NCI-H1048 (cell line): ENCODE data around the gene OOEP.
"Not testable (repeated sequence)": the region's sequence is repeated elsewhere in the genome, so short reads cannot be mapped to it uniquely, and the experiment has no call there.

Experiments used
- DNase-seq: peaks from one replicate; lab custom pipeline; 2025; lab: John Stamatoyannopoulos, UW

The OOEP gene

DNA sequence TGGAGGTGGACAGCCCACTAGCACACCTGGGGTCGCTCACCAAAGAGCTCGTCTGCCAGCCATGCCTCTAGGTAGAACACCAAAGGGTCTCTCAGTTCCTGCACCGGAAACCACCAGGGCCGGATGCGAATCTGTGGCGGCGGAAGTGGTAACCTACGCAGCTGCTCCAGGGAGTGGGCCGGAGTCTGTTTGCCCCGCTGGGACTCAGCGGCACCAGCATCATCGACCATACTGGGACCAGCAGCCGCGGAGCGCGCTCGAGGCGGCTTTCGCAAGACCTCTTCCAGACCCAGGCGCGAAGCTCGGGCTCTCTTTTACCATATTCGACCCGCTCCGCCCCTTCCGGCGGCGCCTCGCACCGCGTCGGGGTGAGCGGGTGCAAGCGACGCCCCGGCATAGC, at the start of gene OOEP:
Gene OOEP (minus strand): TSS at position 335 of the 400 bp plus-strand sequence. CDS start 105 bp downstream, at position 230.
- no peak for DNase-seq

GRCh38 chr6:73418081-73418741, 48.5 kb upstream of the OOEP start:
- DNase-seq = no peak

- no peak for DNase-seq
Observed at GRCh38 chr6:73413102-73413501, 43.4 kb upstream of the OOEP start.

- DNase-seq = no peak
Observed at GRCh38 chr6:73409395-73409794, 39.7 kb upstream of the OOEP start.

DNA sequence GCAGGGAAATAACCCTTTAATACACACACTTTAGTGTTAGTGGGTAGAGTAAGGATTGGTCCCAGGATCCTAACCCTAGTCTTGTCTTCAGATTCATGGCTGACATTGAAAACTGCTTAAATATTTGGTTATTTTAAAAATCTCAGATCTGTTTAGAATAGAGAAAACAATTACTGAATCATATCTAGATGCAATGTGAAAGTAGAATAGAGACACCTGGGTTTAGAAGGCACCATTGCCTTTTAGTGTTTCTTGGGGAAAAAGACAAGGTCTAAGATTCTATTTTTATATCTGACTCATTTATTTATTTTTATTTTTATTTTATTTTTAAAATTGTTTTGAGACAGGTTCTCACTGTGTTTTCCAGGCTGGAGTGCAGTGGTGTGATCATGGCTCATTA, 31.0 kb upstream of the OOEP start:
- DNase-seq = no peak

DNA sequence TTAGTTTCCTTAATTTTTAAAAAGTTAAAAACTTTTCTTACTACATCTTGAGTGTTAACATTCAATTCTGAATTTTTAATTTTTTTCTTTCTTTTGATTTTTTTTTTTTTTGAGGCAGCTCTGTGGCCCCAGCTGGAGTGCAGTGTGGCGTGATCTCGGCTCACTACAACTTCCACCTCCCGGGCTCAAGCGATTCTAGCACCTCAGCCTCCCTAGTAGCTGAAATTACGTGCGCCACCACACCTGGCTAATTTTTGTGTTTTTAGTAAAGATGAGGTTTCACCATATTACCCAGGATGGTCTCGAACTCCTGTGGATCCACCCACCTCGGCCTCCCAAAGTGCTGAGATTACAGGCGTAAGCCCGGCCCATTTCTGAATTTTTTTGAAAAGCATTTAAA, 26.2 kb upstream of the OOEP start:
- no peak for DNase-seq

- DNase-seq = no peak
Observed at GRCh38 chr6:73394577-73395354, 25.1 kb upstream of the OOEP start, which contains the start of gene DDX43. TSS of gene DDX43 (plus strand) at chr6:73394828. CDS start at chr6:73394906, 78 bp downstream.

- DNase-seq = no peak
Observed at GRCh38 chr6:73393278-73393677, 23.6 kb upstream of the OOEP start.

DNA sequence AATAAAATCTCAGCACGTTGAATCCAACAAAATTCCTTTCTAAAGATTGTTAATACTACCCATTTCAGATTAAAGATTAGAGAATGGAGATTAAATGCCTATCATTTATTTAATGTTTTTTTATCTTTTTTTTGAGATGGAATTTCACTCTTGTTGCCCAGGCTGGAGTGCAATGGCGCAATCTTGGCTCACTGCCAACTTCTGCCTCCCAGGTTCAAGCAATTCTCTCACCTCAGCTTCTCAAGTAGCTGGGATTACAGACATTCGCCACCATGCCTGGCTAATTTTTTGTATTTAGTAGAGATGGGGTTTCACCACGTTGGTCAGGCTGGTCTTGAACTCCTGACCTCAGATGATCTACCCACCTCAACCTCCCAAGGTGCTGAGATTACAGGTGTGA, 22.5 kb upstream of the OOEP start:
- not testable (repeated sequence) for DNase-seq

- no peak for DNase-seq
Observed at GRCh38 chr6:73391675-73392074, 22.0 kb upstream of the OOEP start.

DNA sequence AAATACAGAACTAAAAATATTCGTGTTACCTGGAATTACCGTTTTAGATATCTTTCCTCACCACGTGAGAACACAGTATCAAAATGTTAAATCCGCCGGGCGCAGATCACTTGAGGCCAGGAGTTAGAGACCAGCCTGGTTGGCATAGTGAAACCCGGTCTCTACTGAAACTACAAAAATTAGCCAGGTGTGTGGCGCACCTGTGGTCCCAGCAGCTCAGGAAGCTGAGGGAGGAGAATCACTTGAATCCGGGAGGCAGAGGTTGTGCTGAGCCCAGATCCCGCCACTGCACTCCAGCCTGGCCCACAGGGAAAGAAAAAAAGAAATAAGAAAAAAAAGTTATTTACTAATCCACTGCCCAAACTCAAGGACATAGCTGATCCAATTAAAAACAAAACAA, 20.2 kb upstream of the OOEP start:
- no peak for DNase-seq

DNA sequence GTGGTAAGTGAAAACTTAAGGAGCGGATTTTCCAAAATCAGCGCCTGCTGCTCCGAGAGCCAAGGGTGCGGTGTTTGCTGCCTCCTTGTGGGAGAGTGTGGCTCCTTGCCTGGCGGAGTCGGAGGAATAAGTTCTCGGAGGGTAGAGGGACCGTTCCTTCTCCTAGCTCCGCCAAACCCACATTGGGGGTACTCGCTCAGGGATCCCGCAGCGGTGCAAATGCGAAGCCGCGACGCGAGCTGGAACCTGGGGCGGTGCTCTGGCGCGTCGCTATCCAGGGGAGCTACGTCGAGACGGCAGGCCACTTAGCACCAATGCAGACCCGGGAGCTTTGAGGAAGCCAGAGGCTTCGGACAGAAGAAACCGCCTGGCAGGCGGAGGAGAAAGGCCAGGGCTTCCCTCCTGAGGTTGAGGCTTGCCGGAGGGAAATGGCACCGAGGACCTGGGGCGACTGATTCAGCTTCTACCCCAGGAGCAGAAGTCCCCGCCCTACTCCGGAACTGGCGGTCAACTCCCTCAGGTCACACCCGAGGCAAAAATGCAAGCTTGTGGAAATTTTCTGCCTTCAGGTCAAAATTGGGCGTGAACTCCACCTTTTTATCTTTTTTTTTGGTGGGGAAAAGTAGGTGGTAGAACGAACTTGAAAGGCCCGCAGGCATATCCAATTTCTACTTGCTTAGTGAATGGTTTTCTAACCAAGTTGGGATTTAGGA, 19.3 kb upstream of the OOEP start:
- DNase-seq = no peak

- DNase-seq = no peak
Observed at GRCh38 chr6:73388433-73388799, 18.7 kb upstream of the OOEP start.

- no peak for DNase-seq
Observed at GRCh38 chr6:73382462-73383113, 12.9 kb upstream of the OOEP start.

- DNase-seq = not testable (repeated sequence)
Observed at GRCh38 chr6:73381531-73381930, 11.8 kb upstream of the OOEP start.

DNA sequence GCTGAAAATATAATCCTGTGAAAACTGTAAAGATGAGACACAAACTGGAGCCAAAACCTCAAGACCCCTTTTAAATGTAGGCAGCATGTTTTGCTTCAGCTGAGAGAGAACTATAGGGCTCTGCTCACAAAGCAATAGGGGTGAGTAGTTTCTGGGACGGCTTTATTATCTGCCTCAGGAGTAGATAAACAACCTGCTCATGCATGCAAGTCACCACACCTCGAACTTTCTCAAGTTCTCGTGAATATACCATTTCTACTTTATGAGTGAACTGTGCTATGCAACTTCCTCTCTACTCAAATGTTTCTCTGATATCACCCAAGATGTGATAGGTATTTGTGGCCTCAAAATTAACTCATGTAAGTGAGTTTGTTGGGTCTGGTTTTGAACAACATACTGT, 7.5 kb upstream of the OOEP start:
- no peak for DNase-seq

- DNase-seq = no peak
Observed at GRCh38 chr6:73375216-73375615, 5.5 kb upstream of the OOEP start.

DNA sequence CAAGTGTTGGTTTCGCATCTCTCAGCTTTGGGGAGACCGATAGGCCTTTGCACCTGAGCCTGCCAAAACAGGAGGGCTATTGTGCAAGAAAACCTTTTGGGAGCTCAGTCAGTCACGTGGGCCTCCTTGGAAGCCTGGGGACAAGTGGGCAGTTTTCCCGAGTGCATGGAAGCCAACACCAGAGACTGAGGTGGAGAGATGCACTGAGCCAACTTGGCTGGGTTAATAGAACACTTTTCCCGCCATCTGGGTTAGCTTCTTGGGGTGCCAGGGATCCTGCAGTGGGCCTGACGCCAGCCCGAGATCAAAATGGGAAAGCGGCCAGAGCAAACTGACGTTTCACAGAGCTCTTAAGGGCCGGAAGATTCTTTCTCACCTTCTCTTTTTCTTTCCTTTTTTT, 2.8 kb upstream of the OOEP start:
- DNase-seq = no peak

- DNase-seq = no peak
Observed at GRCh38 chr6:73371984-73372383, 2.3 kb upstream of the OOEP start.

DNA sequence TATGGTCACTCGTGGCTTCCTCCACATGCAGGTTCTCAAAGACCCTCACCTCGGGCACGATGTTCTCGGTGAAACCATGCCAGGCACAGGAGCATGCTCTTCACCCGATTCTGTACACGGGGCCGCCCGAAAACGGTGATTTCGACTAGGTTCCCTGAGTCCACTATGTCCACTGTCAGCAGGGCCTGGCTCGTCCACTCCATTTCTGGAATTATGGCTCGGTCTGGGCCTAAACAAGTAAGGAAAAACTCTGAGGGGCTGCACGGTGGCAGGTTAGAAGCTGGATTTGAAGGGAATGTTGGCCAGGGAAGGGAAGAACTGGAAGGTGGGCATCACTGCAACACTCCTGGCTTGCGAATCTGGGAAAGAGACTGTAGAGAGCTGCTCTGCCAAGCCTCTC, 540 bp downstream of the OOEP start:
- DNase-seq = no peak

GRCh38 chr6:73368675-73369074, 1.0 kb downstream of the OOEP start:
- DNase-seq = no peak

DNA sequence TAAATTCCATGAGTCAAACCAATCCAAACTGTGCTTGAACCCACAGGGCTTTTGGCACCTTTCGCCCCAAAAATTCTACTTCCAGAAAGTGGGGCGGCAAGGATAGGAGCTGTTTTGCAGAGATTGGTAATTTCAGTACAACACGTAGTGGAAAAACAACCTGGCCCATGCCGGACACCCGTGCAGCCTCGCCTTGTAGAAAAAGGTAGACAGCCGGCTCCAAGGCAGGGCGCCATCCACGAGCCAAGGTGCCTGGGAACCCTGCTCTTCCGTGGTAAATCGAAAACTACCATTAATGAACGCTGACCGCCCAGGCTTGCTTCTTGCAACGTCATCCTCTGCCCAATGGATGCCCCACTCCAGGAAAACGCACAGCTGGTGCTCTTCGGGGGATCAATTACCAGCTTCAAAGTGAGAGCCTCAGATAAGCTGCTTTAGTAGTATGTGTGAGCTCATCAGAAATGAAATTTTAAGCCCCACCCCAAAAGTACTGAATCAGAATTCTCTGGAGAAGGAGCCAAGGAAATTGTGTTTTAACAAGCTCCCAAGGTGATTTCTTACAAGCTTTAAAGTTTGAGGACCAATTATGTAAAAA, 1.8 kb downstream of the OOEP start:
- no peak for DNase-seq
